Measurements from ENCODE around the gene LAMC3. TPM values are rescaled to one million over a fixed set of nuclear protein-coding genes. Genes with fewer than 3 reads are reported as not detected.

The LAMC3 gene
- total RNA-seq, 4 donors from 2014 or later = 0.82 to 6.6 (median 3.9) TPM

- H3K27me3 ChIP-seq = no peaks in the 10 kb centered on the region
- intact Hi-C loops (cut with DNase I; ENCODE audit: low total_unique reads) = no loop called here
- H3K36me3 ChIP-seq = no peaks in the 10 kb centered on the region
- in situ Hi-C loops (cut with MboI; ENCODE audit: low pct_ligation_motif_present in 1 of 4, low pct_unique_long_range_greater_than_20kb in 1 of 4, low sequenced_read_pairs in 3 of 4) = no loop called here
- no peaks in the 10 kb centered on the region for H3K9me3 ChIP-seq
- no peak for DNase-seq
- H3K4me3 ChIP-seq = no peak overlapping the region
- no peaks in the 10 kb centered on the region for H3K4me1 ChIP-seq
- TF ChIP-seq POLR2A (IDR thresholded peaks at IDR 0.05) (no peak), CTCF (IDR thresholded peaks at IDR 0.05) (no peak), EP300 (IDR thresholded peaks at IDR 0.05; ENCODE audit: low read depth) (no peak), POLR2AphosphoS5 (IDR thresholded peaks at IDR 0.05) (no peak)
- 80 to 100% methylated on average over 1 to 8 of the region's 8 CpGs for WGBS, 2 donors (ENCODE audit: low coverage in 1 of 2)
- no peak overlapping the region for H3K27ac ChIP-seq
These were observed 98.8 kb downstream of the LAMC3 start for GRCh38 chr9:131107760-131108159.

GRCh38 chr9:131111186-131111853, 102.3 kb downstream of the LAMC3 start:
- 57 to 67% methylated on average over 1 to 10 of the region's 10 CpGs for WGBS, 2 donors (ENCODE audit: low coverage in 1 of 2)
- Histone ChIP-seq H3K27me3 (no peaks in the 10 kb centered on the region), H3K36me3 (no peaks in the 10 kb centered on the region), H3K4me3 (no peak overlapping the region), H3K4me1 (no peaks in the 10 kb centered on the region), H3K27ac (no peak overlapping the region), H3K9me3 (no peaks in the 10 kb centered on the region)
- no peak for TF ChIP-seq CTCF (IDR thresholded peaks at IDR 0.05)
- no peak for TF ChIP-seq POLR2AphosphoS5 (IDR thresholded peaks at IDR 0.05)
- TF ChIP-seq POLR2A (IDR thresholded peaks at IDR 0.05) = no peak
- TF ChIP-seq EP300 (IDR thresholded peaks at IDR 0.05; ENCODE audit: low read depth) = no peak
- intact Hi-C loops (cut with DNase I; ENCODE audit: low total_unique reads) = no loop called here
- in situ Hi-C loops (cut with MboI; ENCODE audit: low pct_ligation_motif_present in 1 of 4, low pct_unique_long_range_greater_than_20kb in 1 of 4, low sequenced_read_pairs in 3 of 4) = no loop called here
- no peak for DNase-seq

GRCh38 chr9:131111854-131112311, 102.9 kb downstream of the LAMC3 start:
- TF ChIP-seq CTCF (IDR thresholded peaks at IDR 0.05) (no peak), POLR2AphosphoS5 (IDR thresholded peaks at IDR 0.05) (no peak), POLR2A (IDR thresholded peaks at IDR 0.05) (no peak), EP300 (IDR thresholded peaks at IDR 0.05; ENCODE audit: low read depth) (no peak)
- 89% methylated on average over 24 of the region's 25 CpGs; no CpG with 5 or more reads in 1 of the 2 donors for WGBS, 2 donors (ENCODE audit: low coverage in 1 of 2)
- Histone ChIP-seq H3K4me3 (no peak overlapping the region), H3K9me3 (no peaks in the 10 kb centered on the region), H3K27ac (no peak overlapping the region), H3K36me3 (no peaks in the 10 kb centered on the region), H3K4me1 (no peaks in the 10 kb centered on the region), H3K27me3 (no peaks in the 10 kb centered on the region)
- DNase-seq = no peak
- intact Hi-C loops (cut with DNase I; ENCODE audit: low total_unique reads) (no loop called here), in situ Hi-C loops (cut with MboI; ENCODE audit: low pct_ligation_motif_present in 1 of 4, low pct_unique_long_range_greater_than_20kb in 1 of 4, low sequenced_read_pairs in 3 of 4) (no loop called here)

GRCh38 chr9:131112374-131113154, 103.6 kb downstream of the LAMC3 start:
- in situ Hi-C loops (cut with MboI; ENCODE audit: low pct_ligation_motif_present in 1 of 4, low pct_unique_long_range_greater_than_20kb in 1 of 4, low sequenced_read_pairs in 3 of 4) = no loop called here
- H3K27ac ChIP-seq = no peak overlapping the region

More at GRCh38 chr9:131112374-131113154, 103.6 kb downstream of the LAMC3 start:
- H3K4me3 ChIP-seq = no peak overlapping the region
- 87 to 90% methylated on average over 4 to 23 of the region's 23 CpGs for WGBS, 2 donors (ENCODE audit: low coverage in 1 of 2)
- H3K9me3 ChIP-seq = no peaks in the 10 kb centered on the region
- intact Hi-C loops (cut with DNase I; ENCODE audit: low total_unique reads) = no loop called here
- TF ChIP-seq EP300 (IDR thresholded peaks at IDR 0.05; ENCODE audit: low read depth) = no peak
- TF ChIP-seq POLR2A (IDR thresholded peaks at IDR 0.05) = no peak
- no peak for TF ChIP-seq POLR2AphosphoS5 (IDR thresholded peaks at IDR 0.05)
- TF ChIP-seq CTCF (IDR thresholded peaks at IDR 0.05) = no peak
- no peaks in the 10 kb centered on the region for H3K4me1 ChIP-seq
- H3K27me3 ChIP-seq = no peaks in the 10 kb centered on the region
- no peak for DNase-seq
- no peaks in the 10 kb centered on the region for H3K36me3 ChIP-seq
